HEK293 (cell line): ENCODE measurements around the gene CLCNKB.

ENCODE experiments used
- CTCF ChIA-PET: fragments of 350-600 bp; formaldehyde crosslinking; extraction: SDS; loops from one replicate; lab custom pipeline; 2021; ENCODE audit warnings: antibody characterized with exemption; lab: Yijun Ruan, JAX
- POLR2A ChIA-PET: fragments of 300-600 bp; formaldehyde crosslinking; extraction: SDS; loops from one replicate; lab custom pipeline; 2020; ENCODE audit warnings: antibody characterized with exemption, inconsistent platforms; lab: Yijun Ruan, JAX
- H3K27ac ChIP-seq: fragments of 200-500 bp; sonication (Bioruptor generic); 2 replicates; pipeline ENCODE4 v1.5.1; 2014; ENCODE audit warnings: low read depth, low read length, control low read depth, inconsistent platforms; ENCODE audit errors: extremely low read depth
- H3K36me3 ChIP-seq, 2 experiments: fragments of 200-500 bp in 1 of 2; sonication (Bioruptor generic) in 1 of 2; 1 replicate in 1 of 2; 2 replicates in 1 of 2; pipeline ENCODE4 v1.5.1; 2014 to 2017; ENCODE audit warnings: inconsistent platforms in 2 of 2, low read length in 2 of 2; ENCODE audit not compliant: control insufficient read depth in 2 of 2, insufficient read depth in 1 of 2
- H3K4me1 ChIP-seq: fragments of 200-500 bp; sonication (Bioruptor generic); 2 replicates; pipeline ENCODE4 v1.5.1; 2014; ENCODE audit warnings: mild to moderate bottlenecking, low read length, inconsistent platforms; ENCODE audit not compliant: control insufficient read depth, insufficient read depth
- H3K4me3 ChIP-seq: 2 replicates; pipeline ENCODE4 v1.5.1; 2011; ENCODE audit warnings: low read depth, mild to moderate bottlenecking, control low read depth, low read length, moderate library complexity
- H3K9me3 ChIP-seq: fragments of 200-500 bp; sonication (Bioruptor generic); 2 replicates; pipeline ENCODE4 v1.5.1; 2014; ENCODE audit warnings: low read depth, low read length, inconsistent platforms; ENCODE audit not compliant: control insufficient read depth, insufficient read depth
- BCL11B ChIP-seq: fragments of 450-650 bp; formaldehyde crosslinking; IDR thresholded peaks from 2 replicates; pipeline ENCODE4 v1.5.1; 2016; ENCODE audit warnings: low read depth, missing biosample characterization, missing genetic modification characterization
- GLI2 ChIP-seq: fragments of 450-650 bp; formaldehyde crosslinking; IDR thresholded peaks from 2 replicates; pipeline ENCODE4; 2017; ENCODE audit warnings: missing biosample characterization, missing genetic modification characterization, low read depth, borderline replicate concordance
- GLIS1 ChIP-seq: fragments of 450-650 bp; formaldehyde crosslinking; IDR thresholded peaks from 2 replicates; pipeline ENCODE4 v1.5.1; 2016; ENCODE audit warnings: missing biosample characterization, missing genetic modification characterization
- KLF1 ChIP-seq: fragments of 450-650 bp; formaldehyde crosslinking; IDR thresholded peaks from 2 replicates; pipeline ENCODE4 v1.5.1; 2016; ENCODE audit warnings: missing biosample characterization, missing genetic modification characterization
- KLF8 ChIP-seq: fragments of 450-650 bp; formaldehyde crosslinking; IDR thresholded peaks from 2 replicates; pipeline ENCODE4 v1.5.1; 2016; ENCODE audit warnings: missing biosample characterization, missing genetic modification characterization
- KLF9 ChIP-seq: fragments of 450-650 bp; formaldehyde crosslinking; IDR thresholded peaks from 2 replicates; pipeline ENCODE4 v1.5.1; 2016; ENCODE audit warnings: missing biosample characterization, missing genetic modification characterization, low read depth
- PRDM4 ChIP-seq: fragments of 450-650 bp; formaldehyde crosslinking; IDR thresholded peaks from 2 replicates; pipeline ENCODE4 v1.5.1; 2017; ENCODE audit warnings: missing biosample characterization, missing genetic modification characterization
- SETDB1 ChIP-seq: IDR thresholded peaks from one replicate; pipeline ENCODE4 v1.6.1; 2017; ENCODE audit warnings: mild to moderate bottlenecking, low read length, moderate library complexity, mixed read lengths; ENCODE audit not compliant: insufficient read length
- ZBTB1 ChIP-seq: fragments of 450-650 bp; formaldehyde crosslinking; IDR thresholded peaks from 2 replicates; pipeline ENCODE4 v1.5.1; 2016; ENCODE audit warnings: missing biosample characterization, missing genetic modification characterization
- ZNF133 ChIP-seq: fragments of 450-650 bp; formaldehyde crosslinking; IDR thresholded peaks from 2 replicates; pipeline ENCODE4 v1.5.1; 2016; ENCODE audit warnings: missing biosample characterization, missing genetic modification characterization
- ZNF175 ChIP-seq: fragments of 450-650 bp; formaldehyde crosslinking; IDR thresholded peaks from 2 replicates; pipeline ENCODE4 v1.5.1; 2016; ENCODE audit warnings: missing biosample characterization, missing genetic modification characterization
- ZNF223 ChIP-seq: fragments of 450-650 bp; formaldehyde crosslinking; IDR thresholded peaks from 2 replicates; pipeline ENCODE4 v1.5.1; 2016; ENCODE audit warnings: missing biosample characterization, missing genetic modification characterization
- ZNF292 ChIP-seq: fragments of 450-650 bp; formaldehyde crosslinking; IDR thresholded peaks from 2 replicates; pipeline ENCODE4 v1.5.1; 2016; ENCODE audit warnings: low read depth, missing biosample characterization, missing genetic modification characterization, borderline replicate concordance
- ZNF404 ChIP-seq: fragments of 450-650 bp; formaldehyde crosslinking; IDR thresholded peaks from 2 replicates; pipeline ENCODE4 v1.5.1; 2017; ENCODE audit warnings: missing biosample characterization, missing genetic modification characterization
- ZNF544 ChIP-seq: fragments of 450-650 bp; formaldehyde crosslinking; IDR thresholded peaks from 2 replicates; pipeline ENCODE4 v1.5.0; 2017; ENCODE audit warnings: missing biosample characterization, missing genetic modification characterization
- ZNF555 ChIP-seq: fragments of 450-650 bp; formaldehyde crosslinking; conservative IDR thresholded peaks from 2 replicates; pipeline ENCODE4 v1.5.1; 2017; ENCODE audit warnings: missing biosample characterization, mild to moderate bottlenecking, missing genetic modification characterization, inconsistent platforms
- ZNF660 ChIP-seq: fragments of 450-650 bp; IDR thresholded peaks from 2 replicates; pipeline ENCODE4 v1.5.1; 2018; ENCODE audit warnings: missing biosample characterization, mild to moderate bottlenecking, missing genetic modification characterization
- ZNF701 ChIP-seq: fragments of 450-650 bp; formaldehyde crosslinking; IDR thresholded peaks from 2 replicates; pipeline ENCODE4 v1.5.1; 2016; ENCODE audit warnings: missing biosample characterization, missing genetic modification characterization
- ZNF704 ChIP-seq: fragments of 450-650 bp; formaldehyde crosslinking; IDR thresholded peaks from 2 replicates; pipeline ENCODE4 v1.5.1; 2016; ENCODE audit warnings: missing biosample characterization, missing genetic modification characterization
- ZNF791 ChIP-seq: fragments of 450-650 bp; formaldehyde crosslinking; IDR thresholded peaks from 2 replicates; pipeline ENCODE4 v1.5.1; 2016; ENCODE audit warnings: missing biosample characterization, missing genetic modification characterization
- ZSCAN16 ChIP-seq: fragments of 450-650 bp; formaldehyde crosslinking; IDR thresholded peaks from 2 replicates; pipeline ENCODE4 v1.5.1; 2016; ENCODE audit warnings: missing biosample characterization, missing genetic modification characterization
- ZSCAN18 ChIP-seq: fragments of 450-650 bp; formaldehyde crosslinking; IDR thresholded peaks from 2 replicates; pipeline ENCODE4 v1.5.1; 2016; ENCODE audit warnings: missing biosample characterization, missing genetic modification characterization
- TF ChIP-seq, protein P1 (sequence below): fragments of 450-650 bp; formaldehyde crosslinking; IDR thresholded peaks from 2 replicates; pipeline ENCODE4 v1.5.1; 2016; ENCODE audit warnings: missing biosample characterization, missing genetic modification characterization

Gene CLCNKB

GRCh38 chr1:16070640-16071355 lies 27.2 kb downstream of the CLCNKB start:
- TF ChIP-seq ZNF660 (tag by site-specific recombination) (no peak), ZNF544 (tag by site-specific recombination) (no peak), SETDB1 (no peak), ZNF292 (tag by site-specific recombination) (no peak), ZNF704 (tag by site-specific recombination) (no peak), ZNF791 (tag by site-specific recombination) (no peak), ZNF223 (tag by site-specific recombination) (no peak), ZBTB1 (tag by site-specific recombination) (no peak), PRDM4 (no peak), BCL11B (no peak), ZNF175 (tag by site-specific recombination) (no peak), ZSCAN16 (no peak), GLIS1 (tag by site-specific recombination) (no peak)
- TF ChIP-seq, protein P1, sequence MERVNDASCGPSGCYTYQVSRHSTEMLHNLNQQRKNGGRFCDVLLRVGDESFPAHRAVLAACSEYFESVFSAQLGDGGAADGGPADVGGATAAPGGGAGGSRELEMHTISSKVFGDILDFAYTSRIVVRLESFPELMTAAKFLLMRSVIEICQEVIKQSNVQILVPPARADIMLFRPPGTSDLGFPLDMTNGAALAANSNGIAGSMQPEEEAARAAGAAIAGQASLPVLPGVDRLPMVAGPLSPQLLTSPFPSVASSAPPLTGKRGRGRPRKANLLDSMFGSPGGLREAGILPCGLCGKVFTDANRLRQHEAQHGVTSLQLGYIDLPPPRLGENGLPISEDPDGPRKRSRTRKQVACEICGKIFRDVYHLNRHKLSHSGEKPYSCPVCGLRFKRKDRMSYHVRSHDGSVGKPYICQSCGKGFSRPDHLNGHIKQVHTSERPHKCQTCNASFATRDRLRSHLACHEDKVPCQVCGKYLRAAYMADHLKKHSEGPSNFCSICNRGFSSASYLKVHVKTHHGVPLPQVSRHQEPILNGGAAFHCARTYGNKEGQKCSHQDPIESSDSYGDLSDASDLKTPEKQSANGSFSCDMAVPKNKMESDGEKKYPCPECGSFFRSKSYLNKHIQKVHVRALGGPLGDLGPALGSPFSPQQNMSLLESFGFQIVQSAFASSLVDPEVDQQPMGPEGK (tag by site-specific recombination), result no peak
- Histone ChIP-seq H3K9me3 (no peaks in the 10 kb centered on the region), H3K4me1 (no peaks in the 10 kb centered on the region), H3K27ac (no peak overlapping the region), H3K36me3 (no peaks in the 10 kb centered on the region), H3K4me3 (no peak overlapping the region)
- ChIA-PET POLR2A (no interaction called here), CTCF (interaction anchor here (0.6 to 5.3 kb wide), 5 partner anchors 8 to 296 kb away, joined by 3 to 40 read pairs (median 8); no protein-coding TSS in a partner anchor)

GRCh38 chr1:16071614-16072013 lies 28.0 kb downstream of the CLCNKB start:
- no peaks in the 10 kb centered on the region for H3K4me1 ChIP-seq
- ChIA-PET POLR2A (no interaction called here), CTCF (interaction anchor here (0.5 to 5.3 kb wide), 4 partner anchors 11 to 297 kb away, joined by 3 to 40 read pairs (median 3); no protein-coding TSS in a partner anchor)

More at GRCh38 chr1:16071614-16072013, 28.0 kb downstream of the CLCNKB start:
- no peaks in the 10 kb centered on the region for H3K36me3 ChIP-seq
- H3K4me3 ChIP-seq, result no peak overlapping the region
- no peaks in the 10 kb centered on the region for H3K9me3 ChIP-seq
- no peak overlapping the region for H3K27ac ChIP-seq
- TF ChIP-seq KLF9 (tag by site-specific recombination) (no peak), KLF8 (tag by site-specific recombination) (no peak), ZSCAN18 (no peak), KLF1 (tag by site-specific recombination) (no peak), GLI2 (no peak), ZNF555 (no peak), ZNF404 (no peak), ZNF133 (tag by site-specific recombination) (no peak), ZNF701 (tag by site-specific recombination) (no peak)
